ENCODE results near the gene SERTAD1.
"Not testable (repeated sequence)": the region's sequence is repeated elsewhere in the genome, so short reads cannot be mapped to it uniquely, and the experiment has no call there.

The SERTAD1 gene

GRCh38 chr19:40449506-40449905, 23.7 kb upstream of the SERTAD1 start:
- no peak for DNase-seq

GRCh38 chr19:40446263-40446784, 20.5 kb upstream of the SERTAD1 start:
- DNase-seq: no peak

GRCh38 chr19:40445780-40446262, 20.0 kb upstream of the SERTAD1 start:
- DNase-seq: no peak

- DNase-seq: no peak
Measured at GRCh38 chr19:40444825-40445312, 19.1 kb upstream of the SERTAD1 start.

- DNase-seq: peak; percentile 96
Measured at GRCh38 chr19:40444000-40444824, 18.4 kb upstream of the SERTAD1 start, which contains the start of gene SERTAD3. SERTAD3 (minus strand) TSS chr19:40444335; CDS start chr19:40442080, 2,255 bp downstream.

- peak; percentile 99 for DNase-seq
Measured at GRCh38 chr19:40443131-40443999, 17.6 kb upstream of the SERTAD1 start.

- no peak for DNase-seq
Measured at GRCh38 chr19:40442328-40443130, 16.7 kb upstream of the SERTAD1 start.

- no peak for DNase-seq
Measured at GRCh38 chr19:40441719-40442253, 16.0 kb upstream of the SERTAD1 start.

- no peak for DNase-seq
Measured at GRCh38 chr19:40438284-40438683, 12.5 kb upstream of the SERTAD1 start.

- DNase-seq: peak; percentile 60
Measured at GRCh38 chr19:40433391-40434216, 7.8 kb upstream of the SERTAD1 start.

- DNase-seq: not testable (repeated sequence)
Measured at GRCh38 chr19:40432760-40433159, 7.0 kb upstream of the SERTAD1 start.

GRCh38 chr19:40431698-40432097, 5.9 kb upstream of the SERTAD1 start:
- DNase-seq: no peak

- DNase-seq: not testable (repeated sequence)
Measured at GRCh38 chr19:40430242-40430641, 4.5 kb upstream of the SERTAD1 start.

GRCh38 chr19:40428197-40428596, 2.4 kb upstream of the SERTAD1 start:
- not testable (repeated sequence) for DNase-seq

- no peak for DNase-seq
Measured at GRCh38 chr19:40424637-40425449, 949 bp downstream of the SERTAD1 start.

GRCh38 chr19:40423938-40424337, 1.9 kb downstream of the SERTAD1 start:
- DNase-seq: no peak

- no peak for DNase-seq
Measured at GRCh38 chr19:40422748-40423566, 2.8 kb downstream of the SERTAD1 start.

- DNase-seq: no peak
Measured at GRCh38 chr19:40421993-40422747, 3.6 kb downstream of the SERTAD1 start.

Data from NCI-H2171 treated with DMSO at 0.1 percent for 48 hours (cell line).